Measurements from ENCODE around the gene BBX.
"Not testable (repeated sequence)": the region's sequence is repeated elsewhere in the genome, so short reads cannot be mapped to it uniquely, and the experiment has no call there.

- TF ChIP-seq, protein P1, sequence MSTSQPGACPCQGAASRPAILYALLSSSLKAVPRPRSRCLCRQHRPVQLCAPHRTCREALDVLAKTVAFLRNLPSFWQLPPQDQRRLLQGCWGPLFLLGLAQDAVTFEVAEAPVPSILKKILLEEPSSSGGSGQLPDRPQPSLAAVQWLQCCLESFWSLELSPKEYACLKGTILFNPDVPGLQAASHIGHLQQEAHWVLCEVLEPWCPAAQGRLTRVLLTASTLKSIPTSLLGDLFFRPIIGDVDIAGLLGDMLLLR (CRISPR knock-in tag; IDR thresholded peaks at IDR 0.05), result not testable (repeated sequence)
- TF ChIP-seq RAD51 (IDR thresholded peaks at IDR 0.05; ENCODE audit: borderline replicate concordance); TGIF2 (CRISPR knock-in tag; IDR thresholded peaks at IDR 0.05); ZNF749 (CRISPR knock-in tag; IDR thresholded peaks at IDR 0.05; ENCODE audit: borderline replicate concordance); KMT2A (CRISPR knock-in tag; IDR thresholded peaks at IDR 0.05); FOXO1 (CRISPR knock-in tag; IDR thresholded peaks at IDR 0.05); SMARCE1 (IDR thresholded peaks at IDR 0.05; ENCODE audit: borderline replicate concordance); SIN3A (IDR thresholded peaks at IDR 0.05; ENCODE audit: borderline replicate concordance, low read depth, low read length); PHF20 (CRISPR knock-in tag; IDR thresholded peaks at IDR 0.05); ATF1 (CRISPR knock-in tag; IDR thresholded peaks at IDR 0.05); ZBTB2 (CRISPR knock-in tag; IDR thresholded peaks at IDR 0.05; ENCODE audit: low read depth): not testable (repeated sequence)
- TF ChIP-seq, protein P2, sequence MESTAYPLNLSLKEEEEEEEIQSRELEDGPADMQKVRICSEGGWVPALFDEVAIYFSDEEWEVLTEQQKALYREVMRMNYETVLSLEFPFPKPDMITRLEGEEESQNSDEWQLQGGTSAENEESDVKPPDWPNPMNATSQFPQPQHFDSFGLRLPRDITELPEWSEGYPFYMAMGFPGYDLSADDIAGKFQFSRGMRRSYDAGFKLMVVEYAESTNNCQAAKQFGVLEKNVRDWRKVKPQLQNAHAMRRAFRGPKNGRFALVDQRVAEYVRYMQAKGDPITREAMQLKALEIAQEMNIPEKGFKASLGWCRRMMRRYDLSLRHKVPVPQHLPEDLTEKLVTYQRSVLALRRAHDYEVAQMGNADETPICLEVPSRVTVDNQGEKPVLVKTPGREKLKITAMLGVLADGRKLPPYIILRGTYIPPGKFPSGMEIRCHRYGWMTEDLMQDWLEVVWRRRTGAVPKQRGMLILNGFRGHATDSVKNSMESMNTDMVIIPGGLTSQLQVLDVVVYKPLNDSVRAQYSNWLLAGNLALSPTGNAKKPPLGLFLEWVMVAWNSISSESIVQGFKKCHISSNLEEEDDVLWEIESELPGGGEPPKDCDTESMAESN (CRISPR knock-in tag; conservative IDR thresholded peaks at IDR 0.05), result not testable (repeated sequence)
- TF ChIP-seq, protein P3, sequence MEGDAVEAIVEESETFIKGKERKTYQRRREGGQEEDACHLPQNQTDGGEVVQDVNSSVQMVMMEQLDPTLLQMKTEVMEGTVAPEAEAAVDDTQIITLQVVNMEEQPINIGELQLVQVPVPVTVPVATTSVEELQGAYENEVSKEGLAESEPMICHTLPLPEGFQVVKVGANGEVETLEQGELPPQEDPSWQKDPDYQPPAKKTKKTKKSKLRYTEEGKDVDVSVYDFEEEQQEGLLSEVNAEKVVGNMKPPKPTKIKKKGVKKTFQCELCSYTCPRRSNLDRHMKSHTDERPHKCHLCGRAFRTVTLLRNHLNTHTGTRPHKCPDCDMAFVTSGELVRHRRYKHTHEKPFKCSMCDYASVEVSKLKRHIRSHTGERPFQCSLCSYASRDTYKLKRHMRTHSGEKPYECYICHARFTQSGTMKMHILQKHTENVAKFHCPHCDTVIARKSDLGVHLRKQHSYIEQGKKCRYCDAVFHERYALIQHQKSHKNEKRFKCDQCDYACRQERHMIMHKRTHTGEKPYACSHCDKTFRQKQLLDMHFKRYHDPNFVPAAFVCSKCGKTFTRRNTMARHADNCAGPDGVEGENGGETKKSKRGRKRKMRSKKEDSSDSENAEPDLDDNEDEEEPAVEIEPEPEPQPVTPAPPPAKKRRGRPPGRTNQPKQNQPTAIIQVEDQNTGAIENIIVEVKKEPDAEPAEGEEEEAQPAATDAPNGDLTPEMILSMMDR (CRISPR knock-in tag; IDR thresholded peaks at IDR 0.05), result not testable (repeated sequence)
- TF ChIP-seq, protein P4, sequence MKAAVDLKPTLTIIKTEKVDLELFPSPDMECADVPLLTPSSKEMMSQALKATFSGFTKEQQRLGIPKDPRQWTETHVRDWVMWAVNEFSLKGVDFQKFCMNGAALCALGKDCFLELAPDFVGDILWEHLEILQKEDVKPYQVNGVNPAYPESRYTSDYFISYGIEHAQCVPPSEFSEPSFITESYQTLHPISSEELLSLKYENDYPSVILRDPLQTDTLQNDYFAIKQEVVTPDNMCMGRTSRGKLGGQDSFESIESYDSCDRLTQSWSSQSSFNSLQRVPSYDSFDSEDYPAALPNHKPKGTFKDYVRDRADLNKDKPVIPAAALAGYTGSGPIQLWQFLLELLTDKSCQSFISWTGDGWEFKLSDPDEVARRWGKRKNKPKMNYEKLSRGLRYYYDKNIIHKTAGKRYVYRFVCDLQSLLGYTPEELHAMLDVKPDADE (CRISPR knock-in tag; IDR thresholded peaks at IDR 0.05), result not testable (repeated sequence)
Measured at GRCh38 chr3:107697348-107697747, 174.6 kb downstream of the BBX start.
